Spleen (tissue), 11 donors: ENCODE results near the gene FGF14. TPM values are rescaled to one million over a fixed set of nuclear protein-coding genes. Genes with fewer than 3 reads are reported as not detected.

ENCODE experiments used
- DNase-seq: peaks from one replicate; pipeline ENCODE4 v3.0.0-alpha.2; 2020
- H3K27ac ChIP-seq, 8 donors: fragments of 200-600 bp; sonication (generic) in 7 of 8; 1 replicate in 4 of 8; 2 replicates in 4 of 8; pipeline versions ENCODE4 v1.5.0 to v1.8.0; 2016 to 2021; ENCODE audit warnings: inconsistent platforms in 4 of 8, mild to moderate bottlenecking in 4 of 8, moderate library complexity in 1 of 8
- H3K27me3 ChIP-seq, 7 donors: fragments of 200-600 bp; sonication (generic) in 6 of 7; replicated peaks in 1 of 7; 1 replicate in 4 of 7; 2 replicates in 3 of 7; pipeline versions ENCODE4 v1.5.0 to v1.8.0; 2016 to 2021; ENCODE audit warnings: inconsistent platforms in 3 of 7, mild to moderate bottlenecking in 1 of 7
- H3K36me3 ChIP-seq, 6 donors: fragments of 200-600 bp; sonication (generic) in 5 of 6; 1 replicate in 4 of 6; 2 replicates in 2 of 6; pipeline versions ENCODE4 v1.5.0 to v1.8.0; 2016 to 2021; ENCODE audit warnings: inconsistent platforms in 2 of 6
- H3K4me1 ChIP-seq, 6 donors: fragments of 200-600 bp; sonication (generic) in 5 of 6; 1 replicate in 3 of 6; 2 replicates in 3 of 6; pipeline versions ENCODE4 v1.5.0 to v1.8.0; 2016 to 2021; ENCODE audit warnings: inconsistent platforms in 3 of 6
- H3K4me3 ChIP-seq, 8 donors: fragments of 200-600 bp; sonication (generic) in 7 of 8; 1 replicate in 4 of 8; 2 replicates in 4 of 8; pipeline versions ENCODE4 v1.5.0 to v1.8.0; 2016 to 2021; ENCODE audit warnings: inconsistent platforms in 4 of 8, mild to moderate bottlenecking in 4 of 8, moderate library complexity in 2 of 8
- H3K9me3 ChIP-seq, 8 donors: fragments of 200-600 bp; sonication (generic) in 7 of 8; 1 replicate in 4 of 8; 2 replicates in 4 of 8; pipeline versions ENCODE4 v1.5.0 to v1.8.0; 2016 to 2021; ENCODE audit warnings: inconsistent platforms in 4 of 8
- CTCF ChIP-seq, 11 experiments: fragments of 200-600 bp in 7 of 11; fragments of 450-650 bp in 4 of 11; sonication (generic) in 4 of 11; IDR thresholded peaks in 8 of 11; conservative IDR thresholded peaks in 3 of 11; 1 replicate in 7 of 11; 2 replicates in 4 of 11; pipeline versions ENCODE4 v1.4.0 to v1.8.0; 2016 to 2021; ENCODE audit warnings: antibody characterized with exemption in 11 of 11, inconsistent platforms in 4 of 11, mild to moderate bottlenecking in 1 of 11
- POLR2A ChIP-seq, 3 donors: fragments of 450-650 bp; IDR thresholded peaks; one replicate each; pipeline ENCODE4 v1.5.1; 2017; ENCODE audit warnings: antibody characterized with exemption in 3 of 3, mild to moderate bottlenecking in 1 of 3
- POLR2AphosphoS5 ChIP-seq, 3 donors: sonication (generic); formaldehyde crosslinking; IDR thresholded peaks; one replicate each; pipeline ENCODE4 v1.5.1; 2017; ENCODE audit warnings: antibody characterized with exemption in 3 of 3
- WGBS, 5 donors: extraction: QIAGEN DNeasy Blood & Tissue Kit in 3 of 5; methylation state at CpG; one replicate each; pipeline versions ENCODE4 v1.1.5 to v1.1.7; 2013 to 2018; 5-methylcytosine and 5-hydroxymethylcytosine counted together
- intact Hi-C: fragments of 100-400 bp; cut with DNase I; formaldehyde crosslinking; loops from one replicate; pipeline ENCODE4 v1.15.0; 2023; ENCODE audit warnings: low total_unique reads
- polyA plus RNA-seq, 3 donors: library from polyadenylated mRNA; stranded (reverse); fragments of 200-250 nt; gene quantifications; one replicate each; pipeline ENCODE4 v1.2.1, GENCODE V29; 2013
- total RNA-seq, 7 donors: library from RNA; depleted of rRNA in 3 of 7; stranded (reverse); fragments of >200 nt in 3 of 7; fragmentation: NEBNext Ultra II Directional in 4 of 7; extraction: Animal tissue kit (Norgen Biotek cat#: 25700) in 4 of 7; gene quantifications; one replicate each; pipeline versions ENCODE4 v1.1.0 to v1.2.1, GENCODE V29; 2016 to 2021
- donor health status: healthy with polysubstance abuse.
- donor health status: DM: no; HTN: no; CAD: no; lungs with moderate emphysema.
- donor health status: DM: no; HTN: no; CAD: no.
- donor health status: Bipolar disorder and iron deficiency.
- donor health status: healthy.
- donor health status: DM: no; HTN: no; CAD: no.
- donor health status: DM: yes; HTN: yes; CAD: no.

FGF14 gene
- total and polyA plus RNA-seq, 10 donors = 0.03 to 1.1 (median 0.05) TPM; not detected in 3

DNA sequence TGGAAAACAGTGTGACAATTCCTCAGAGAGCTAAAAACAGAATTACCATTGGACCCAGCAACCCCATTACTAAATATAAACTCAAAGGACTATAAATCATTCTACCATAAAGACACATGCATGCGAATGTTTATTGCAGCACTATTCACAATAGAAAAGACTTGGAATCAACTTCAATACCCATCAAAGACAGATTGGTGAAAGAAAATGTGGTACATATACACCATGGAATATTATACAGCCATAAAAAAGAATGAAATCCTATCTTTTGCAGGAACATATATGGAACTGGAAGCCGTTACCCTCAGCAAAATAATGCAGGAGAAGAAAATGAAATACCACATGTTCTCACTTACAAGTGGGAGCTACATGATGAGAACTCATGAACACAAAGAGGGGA is 20.8 kb upstream of the FGF14 start:
- intact Hi-C loops = no loop called here
- peaks cover 0 to 53% (median 45%) of the 10 kb centered on the region in 8 donors for H3K9me3 ChIP-seq
- 74 to 85% (median 78%) methylated on average over 2 of the region's 2 CpGs for WGBS, 5 donors
- no peaks in the 10 kb centered on the region for H3K36me3 ChIP-seq
- no peak for TF ChIP-seq POLR2AphosphoS5 (IDR thresholded peaks at IDR 0.05)
- TF ChIP-seq POLR2A (IDR thresholded peaks at IDR 0.05) = no peak
- TF ChIP-seq CTCF (IDR thresholded peaks at IDR 0.05 in 8 of 11, conservative IDR thresholded peaks at IDR 0.05 in 3 of 11) = no peak
- H3K4me1 ChIP-seq = no peaks in the 10 kb centered on the region
- no peaks in the 10 kb centered on the region for H3K27me3 ChIP-seq
- DNase-seq = no peak
- no peak overlapping the region for H3K4me3 ChIP-seq
- H3K27ac ChIP-seq = no peak overlapping the region

DNA sequence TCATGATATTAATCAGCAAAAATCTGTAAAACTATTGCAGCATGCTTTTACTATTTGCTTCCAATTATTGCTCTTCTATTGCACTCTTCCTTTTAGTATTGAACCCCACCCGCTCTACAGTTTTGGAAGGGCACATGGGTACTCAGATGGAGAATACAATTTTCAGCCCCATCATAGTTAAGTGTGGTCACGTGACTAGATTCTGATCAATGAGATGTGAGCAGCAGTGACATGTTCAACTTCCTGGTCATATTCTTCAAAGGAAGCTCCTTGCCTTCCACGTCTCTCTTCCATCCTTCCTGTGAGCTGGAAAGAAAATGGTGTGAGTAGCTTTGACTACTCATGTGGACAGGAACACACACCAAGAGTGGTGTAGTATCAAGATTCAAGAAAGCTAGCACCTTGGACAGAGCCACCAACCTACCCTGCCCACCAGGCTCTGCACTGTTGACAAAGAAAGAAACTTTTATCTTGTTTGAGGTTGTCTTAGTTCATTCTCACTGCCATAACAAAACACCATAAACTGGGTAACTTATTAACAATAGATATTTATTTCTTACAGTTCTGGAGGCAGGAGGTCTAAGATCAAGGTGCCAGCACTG is 3.8 kb upstream of the FGF14 start:
- no peaks in the 10 kb centered on the region for H3K9me3 ChIP-seq
- H3K36me3 ChIP-seq = no peaks in the 10 kb centered on the region
- no peak overlapping the region for H3K4me3 ChIP-seq
- H3K4me1 ChIP-seq = peaks cover 8 to 19% (median 14%) of the 10 kb centered on the region in 6 donors
- no peak overlapping the region for H3K27ac ChIP-seq
- TF ChIP-seq CTCF (IDR thresholded peaks at IDR 0.05 in 8 of 11, conservative IDR thresholded peaks at IDR 0.05 in 3 of 11) (no peak), POLR2AphosphoS5 (IDR thresholded peaks at IDR 0.05) (no peak), POLR2A (IDR thresholded peaks at IDR 0.05) (no peak)
- peaks cover 0 to 59% (median 21%) of the 10 kb centered on the region in 7 donors for H3K27me3 ChIP-seq
- WGBS, 5 donors = 63 to 67% (median 64%) methylated on average over 3 of the region's 3 CpGs
- intact Hi-C loops = no loop called here
- DNase-seq = no peak

- Histone ChIP-seq H3K4me1 (peaks cover 14 to 32% (median 23%) of the 10 kb centered on the region in 6 donors), H3K27ac (no peak overlapping the region), H3K9me3 (no peaks in the 10 kb centered on the region), H3K27me3 (peaks cover 0 to 71% (median 31%) of the 10 kb centered on the region in 7 donors), H3K36me3 (no peaks in the 10 kb centered on the region), H3K4me3 (peak overlapping the region in 5 of 8 donors; percentile 3 to 72 (median 14))
- TF ChIP-seq POLR2A (IDR thresholded peaks at IDR 0.05) (no peak), CTCF (IDR thresholded peaks at IDR 0.05 in 8 of 11, conservative IDR thresholded peaks at IDR 0.05 in 3 of 11) (no peak), POLR2AphosphoS5 (IDR thresholded peaks at IDR 0.05) (no peak)
- WGBS, 5 donors = 4 to 8% (median 6%) methylated on average over 11 to 14 of the region's 14 CpGs
- DNase-seq = no peak
- intact Hi-C loops = no loop called here
These were observed 442 bp upstream of the FGF14 start for GRCh38 chr13:102402290-102402689.

- Histone ChIP-seq H3K4me3 (peak overlapping the region in 6 of 8 donors; percentile 32 to 72 (median 38)), H3K9me3 (no peaks in the 10 kb centered on the region), H3K4me1 (peaks cover 14 to 32% (median 23%) of the 10 kb centered on the region in 6 donors), H3K27me3 (peaks cover 0 to 68% (median 31%) of the 10 kb centered on the region in 7 donors), H3K27ac (no peak overlapping the region), H3K36me3 (no peaks in the 10 kb centered on the region)
- intact Hi-C loops = no loop called here
- DNase-seq = no peak
- WGBS, 5 donors = 15 to 20% (median 17%) methylated on average over 7 of the region's 7 CpGs
- no peak for TF ChIP-seq POLR2AphosphoS5 (IDR thresholded peaks at IDR 0.05)
- no peak for TF ChIP-seq POLR2A (IDR thresholded peaks at IDR 0.05)
- TF ChIP-seq CTCF (IDR thresholded peaks at IDR 0.05 in 8 of 11, conservative IDR thresholded peaks at IDR 0.05 in 3 of 11) = no peak
These were observed 583 bp downstream of the FGF14 start for GRCh38 chr13:102401265-102401664.
